GM23338 (cell line): Measurements from ENCODE around the gene LONRF3. TPM values are rescaled to one million over a fixed set of nuclear protein-coding genes. Genes with fewer than 3 reads are reported as not detected.
"Not testable (repeated sequence)": the region's sequence is repeated elsewhere in the genome, so short reads cannot be mapped to it uniquely, and the experiment has no call there.

Experiments used
- ATAC-seq: fragments of 200-7000 bp; cut with Tn5 transposase; 3 replicates; pipeline ENCODE4 v1.9.1; 2020
- DNase-seq: peaks from one replicate; pipeline ENCODE4 v3.0.0-alpha.2; 2015; ENCODE audit warnings: low spot score
- H2AFZ ChIP-seq: fragments of 200-600 bp; sonication (generic); 2 replicates; pipeline ENCODE4 v1.8.0; 2016; ENCODE audit warnings: antibody characterized with exemption, mild to moderate bottlenecking, moderate library complexity
- H3F3A ChIP-seq: fragments of 200-600 bp; sonication (generic); replicated peaks from 2 replicates; pipeline ENCODE4 v1.8.0; 2017; ENCODE audit warnings: antibody characterized with exemption, mixed run types, low read depth
- H3K27ac ChIP-seq: fragments of 200-600 bp; sonication (generic); 2 replicates; pipeline ENCODE4 v1.6.1; 2016; ENCODE audit warnings: low read depth
- H3K27me3 ChIP-seq: fragments of 200-600 bp; sonication (generic); 2 replicates; pipeline ENCODE4 v1.8.0; 2016; ENCODE audit warnings: mild to moderate bottlenecking, mixed run types, moderate library complexity; ENCODE audit not compliant: insufficient read depth
- H3K36me3 ChIP-seq: fragments of 200-600 bp; sonication (generic); 2 replicates; pipeline ENCODE4 v1.8.0; 2016; ENCODE audit warnings: mild to moderate bottlenecking; ENCODE audit not compliant: insufficient read depth
- H3K4me1 ChIP-seq: fragments of 200-600 bp; sonication (generic); 2 replicates; pipeline ENCODE4 v1.8.0; 2016; ENCODE audit warnings: mild to moderate bottlenecking, moderate library complexity; ENCODE audit not compliant: insufficient read depth
- H3K4me2 ChIP-seq: fragments of 200-600 bp; sonication (generic); 2 replicates; pipeline ENCODE4 v1.7.1; 2017; ENCODE audit warnings: mixed run types
- H3K4me3 ChIP-seq: fragments of 200-600 bp; sonication (generic); 2 replicates; pipeline ENCODE4 v1.6.1; 2016; ENCODE audit warnings: mixed run types
- H3K79me2 ChIP-seq: fragments of 200-600 bp; sonication (generic); replicated peaks from 2 replicates; pipeline ENCODE4 v1.8.0; 2017; ENCODE audit warnings: mild to moderate bottlenecking; ENCODE audit not compliant: insufficient read depth
- H3K9me2 ChIP-seq: fragments of 200-600 bp; sonication (generic); 2 replicates; pipeline ENCODE4 v1.8.0; 2017; ENCODE audit not compliant: insufficient read depth
- H4K20me1 ChIP-seq: fragments of 200-600 bp; sonication (generic); replicated peaks from 2 replicates; pipeline ENCODE4 v1.8.0; 2017; ENCODE audit warnings: mild to moderate bottlenecking; ENCODE audit not compliant: insufficient read depth
- H3K27ac Mint-ChIP-seq: 2 replicates; pipeline ENCODE4 v1.8.0; 2020; ENCODE audit warnings: inconsistent platforms, mild to moderate bottlenecking, moderate library complexity, mixed read lengths
- H3K27me3 Mint-ChIP-seq: 3 replicates; pipeline ENCODE4 v1.8.0; 2022; ENCODE audit warnings: low read depth, mild to moderate bottlenecking, moderate library complexity, mixed read lengths, inconsistent platforms; ENCODE audit not compliant: insufficient read depth, poor library complexity
- H3K36me3 Mint-ChIP-seq: 3 replicates; pipeline ENCODE4 v1.8.0; 2021; ENCODE audit warnings: low read depth, mild to moderate bottlenecking, inconsistent platforms, moderate library complexity, mixed read lengths
- H3K4me1 Mint-ChIP-seq: 3 replicates; pipeline ENCODE4 v1.8.0; 2020; ENCODE audit warnings: mild to moderate bottlenecking, inconsistent platforms, mixed read lengths
- H3K4me3 Mint-ChIP-seq: 3 replicates; pipeline ENCODE4 v1.8.0; 2021; ENCODE audit warnings: moderate library complexity, mild to moderate bottlenecking, inconsistent platforms, mixed read lengths
- H3K9me3 Mint-ChIP-seq: 3 replicates; pipeline ENCODE4 v1.8.0; 2020; ENCODE audit warnings: moderate library complexity, mild to moderate bottlenecking, inconsistent platforms, mixed read lengths
- CREB1 ChIP-seq: fragments of 250-450 bp; sonication (Bioruptor Pico); IDR thresholded peaks from 2 replicates; pipeline ENCODE4 v1.5.0; 2020; ENCODE audit warnings: low read depth, mild to moderate bottlenecking, moderate library complexity
- CTCF ChIP-seq, 2 experiments: fragments of 200-600 bp in 1 of 2; sonication (generic) in 1 of 2; conservative IDR thresholded peaks; 2 replicates each; pipeline versions ENCODE4 v1.5.1 to v1.6.1; 2016 to 2017; ENCODE audit warnings: antibody characterized with exemption in 2 of 2, low read depth in 2 of 2, mild to moderate bottlenecking in 2 of 2, moderate library complexity in 1 of 2
- EZH2 ChIP-seq: fragments of 200-600 bp; sonication (generic); IDR thresholded peaks from one replicate; pipeline ENCODE4 v1.8.0; 2017; ENCODE audit warnings: antibody characterized with exemption, mild to moderate bottlenecking, low read depth; ENCODE audit not compliant: unreplicated experiment
- EZH2phosphoT487 ChIP-seq: fragments of 200-600 bp; sonication (generic); IDR thresholded peaks from one replicate; pipeline ENCODE4 v1.8.1; 2018; ENCODE audit warnings: antibody characterized with exemption; ENCODE audit not compliant: unreplicated experiment
- JUNB ChIP-seq: IDR thresholded peaks from one replicate; pipeline ENCODE4 v1.6.1; 2016; ENCODE audit warnings: antibody characterized with exemption; ENCODE audit not compliant: unreplicated experiment
- NANOG ChIP-seq: IDR thresholded peaks from 2 replicates; pipeline ENCODE4 v1.6.1; 2016; ENCODE audit warnings: antibody characterized with exemption, borderline replicate concordance
- POLR2AphosphoS5 ChIP-seq: IDR thresholded peaks from 2 replicates; pipeline ENCODE4 v1.6.1; 2016; ENCODE audit warnings: antibody characterized with exemption, low read depth
- STAT1 ChIP-seq: IDR thresholded peaks from one replicate; pipeline ENCODE4 v1.6.1; 2016; ENCODE audit warnings: antibody characterized with exemption; ENCODE audit not compliant: unreplicated experiment
- ZNF114 ChIP-seq: fragments of 250-450 bp; sonication (Bioruptor Pico); IDR thresholded peaks from 2 replicates; pipeline ENCODE4 v1.5.0; 2020; ENCODE audit warnings: mild to moderate bottlenecking, moderate library complexity
- ZNF331 ChIP-seq: fragments of 250-450 bp; sonication (Bioruptor Pico); IDR thresholded peaks from 2 replicates; pipeline ENCODE4 v1.5.0; 2020; ENCODE audit warnings: low read depth, mild to moderate bottlenecking, moderate library complexity
- ZNF462 ChIP-seq: fragments of 250-450 bp; sonication (Bioruptor Pico); IDR thresholded peaks from 2 replicates; pipeline ENCODE4 v1.5.0; 2020; ENCODE audit warnings: mild to moderate bottlenecking, moderate library complexity
- polyA plus RNA-seq: library from polyadenylated mRNA; unstranded; fragments of >200 nt; fragmentation: Nextera tagmentation; extraction: Ambion mirVana; gene quantifications from 2 replicates; pipeline ENCODE4 v1.2.1, GENCODE V29; 2016
- total RNA-seq: library from RNA; depleted of rRNA; stranded (reverse); fragments of >200 nt; shearing (Covaris generic); gene quantifications from 2 replicates; pipeline ENCODE4 v1.2.3, GENCODE V29; 2014
- TF ChIP-seq, protein P1 (sequence below): IDR thresholded peaks from 2 replicates; pipeline ENCODE4 v1.6.1; 2016; ENCODE audit warnings: antibody characterized with exemption

Gene LONRF3
- total and polyA plus RNA-seq, 2 experiments from 2014 or later, result 0.10 TPM; not detected in 1

- H3K4me2 ChIP-seq, DNase-seq, H3K27ac ChIP-seq, H3K9me2 ChIP-seq, H3K4me3 Mint-ChIP-seq, H3K9me3 Mint-ChIP-seq, H3K36me3 Mint-ChIP-seq, H3K79me2 ChIP-seq, H3K4me3 ChIP-seq, H4K20me1 ChIP-seq, H3K27ac Mint-ChIP-seq, H3K27me3 Mint-ChIP-seq, H2AFZ ChIP-seq, H3K4me1 ChIP-seq, H3K36me3 ChIP-seq, H3F3A ChIP-seq, ATAC-seq, H3K27me3 ChIP-seq: not testable (repeated sequence)
- peaks cover 19% of the 10 kb centered on the region for H3K4me1 Mint-ChIP-seq
Observed at GRCh38 chrX:118992441-118993121, 18.2 kb downstream of the LONRF3 start.

- H3K27ac Mint-ChIP-seq, result no peak overlapping the region
- no peak overlapping the region for H3K27ac ChIP-seq
- ATAC-seq, result no peak
- H3K4me2 ChIP-seq, result no peak overlapping the region
- H3K36me3 ChIP-seq, result no peaks in the 10 kb centered on the region
- no peak overlapping the region for H2AFZ ChIP-seq
- H3K4me1 Mint-ChIP-seq, result no peaks in the 10 kb centered on the region
- H4K20me1 ChIP-seq, result no peaks in the 10 kb centered on the region
- DNase-seq, result no peak
- no peaks in the 10 kb centered on the region for H3K79me2 ChIP-seq
- no peaks in the 10 kb centered on the region for H3K27me3 Mint-ChIP-seq
- no peaks in the 10 kb centered on the region for H3K9me3 Mint-ChIP-seq
- H3K4me3 Mint-ChIP-seq, result no peak overlapping the region
- H3F3A ChIP-seq, result no peaks in the 10 kb centered on the region
- no peaks in the 10 kb centered on the region for H3K4me1 ChIP-seq
- no peaks in the 10 kb centered on the region for H3K27me3 ChIP-seq
- no peaks in the 10 kb centered on the region for H3K36me3 Mint-ChIP-seq
- H3K4me3 ChIP-seq, result no peak overlapping the region
- no peaks in the 10 kb centered on the region for H3K9me2 ChIP-seq
- TF ChIP-seq ZNF462 (no peak), CTCF (conservative IDR thresholded peaks at IDR 0.05; ENCODE audit: low read depth in 2 of 2) (no peak), NANOG (no peak), CREB1 (CRISPR knock-in tag) (no peak), JUNB (no peak), ZNF331 (CRISPR knock-in tag) (no peak), STAT1 (no peak), ZNF114 (CRISPR knock-in tag) (no peak), EZH2 (no peak), EZH2phosphoT487 (no peak), POLR2AphosphoS5 (no peak)
- TF ChIP-seq, protein P1, sequence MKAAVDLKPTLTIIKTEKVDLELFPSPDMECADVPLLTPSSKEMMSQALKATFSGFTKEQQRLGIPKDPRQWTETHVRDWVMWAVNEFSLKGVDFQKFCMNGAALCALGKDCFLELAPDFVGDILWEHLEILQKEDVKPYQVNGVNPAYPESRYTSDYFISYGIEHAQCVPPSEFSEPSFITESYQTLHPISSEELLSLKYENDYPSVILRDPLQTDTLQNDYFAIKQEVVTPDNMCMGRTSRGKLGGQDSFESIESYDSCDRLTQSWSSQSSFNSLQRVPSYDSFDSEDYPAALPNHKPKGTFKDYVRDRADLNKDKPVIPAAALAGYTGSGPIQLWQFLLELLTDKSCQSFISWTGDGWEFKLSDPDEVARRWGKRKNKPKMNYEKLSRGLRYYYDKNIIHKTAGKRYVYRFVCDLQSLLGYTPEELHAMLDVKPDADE, result no peak
Observed at GRCh38 chrX:119003462-119003861, 29.0 kb downstream of the LONRF3 start.
